Coronary artery (tissue), 2 donors: ENCODE data around the gene DBX2.
"Not testable (repeated sequence)": the region's sequence is repeated elsewhere in the genome, so short reads cannot be mapped to it uniquely, and the experiment has no call there.

Experiments
- DNase-seq: peaks from one replicate; pipeline ENCODE4 v3.0.0-alpha.2; 2017; ENCODE audit warnings: low spot score
- H3K27ac ChIP-seq, 2 donors: fragments of 200-600 bp; sonication (generic); one replicate each; pipeline ENCODE4 v1.5.1; 2016 to 2019
- H3K4me3 ChIP-seq: fragments of 200-600 bp; sonication (generic); 2 replicates; pipeline ENCODE4 v1.5.1; 2016; ENCODE audit warnings: mild to moderate bottlenecking, moderate library complexity
- CTCF ChIP-seq: fragments of 200-600 bp; sonication (generic); IDR thresholded peaks from one replicate; pipeline ENCODE4 v1.5.1; 2019; ENCODE audit warnings: antibody characterized with exemption

The DBX2 gene

DNA sequence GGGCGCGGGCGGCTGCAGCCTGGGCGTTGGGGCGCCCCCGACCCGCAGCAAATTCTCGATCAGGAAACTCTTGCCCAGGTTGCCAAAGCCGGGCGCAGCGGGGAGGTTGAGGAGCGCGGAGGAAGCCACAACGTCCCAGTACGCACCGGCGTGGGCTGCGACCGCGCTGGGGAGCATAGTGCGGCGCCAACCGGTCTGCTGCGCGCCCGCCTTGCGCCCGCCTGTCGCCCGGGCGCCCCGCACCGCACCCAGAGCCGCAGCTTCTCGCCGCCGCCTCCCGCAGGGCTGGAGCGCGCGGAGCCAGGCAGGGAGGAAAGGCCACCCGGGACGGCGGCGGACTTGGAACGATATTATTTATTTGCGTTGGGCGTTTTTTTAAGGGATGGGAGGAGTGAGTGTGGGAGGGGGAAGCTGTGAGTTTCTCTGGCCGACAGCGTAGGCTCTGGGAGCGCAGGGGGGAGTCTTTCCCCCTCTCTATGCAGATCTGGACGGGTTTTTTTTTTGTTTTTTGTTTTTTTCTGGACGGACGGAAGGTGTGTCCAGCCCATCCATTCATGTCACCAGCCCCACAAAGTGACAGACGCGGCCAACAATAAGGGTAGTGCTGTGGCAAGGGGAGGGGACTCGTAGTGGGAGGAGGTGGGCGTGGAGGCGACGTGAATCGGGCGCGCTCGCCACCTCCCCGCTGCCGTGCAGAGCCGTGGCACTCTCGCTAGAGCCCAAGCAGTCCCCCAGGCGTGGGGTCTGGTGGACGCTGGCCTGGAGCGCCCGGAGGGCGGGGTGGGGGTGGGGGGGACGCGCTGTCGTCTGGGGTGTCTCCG lies at the start of gene DBX2:
TSS of gene DBX2 (minus strand) at position 349 of the 821 bp plus-strand sequence. CDS start at position 177, 172 bp downstream.
- DNase-seq = no peak
- TF ChIP-seq CTCF = no peak
- H3K4me3 ChIP-seq = peak within 1 kb of the TSS; percentile 69
- H3K27ac ChIP-seq = peak within 1 kb of the TSS in 1 of 2 donors; percentile 56

- no peak for DNase-seq
Observed at GRCh38 chr12:45098766-45099165, 47.9 kb upstream of the DBX2 start.

GRCh38 chr12:45095417-45095816 lies 44.5 kb upstream of the DBX2 start:
- H3K27ac ChIP-seq, DNase-seq, H3K4me3 ChIP-seq: not testable (repeated sequence)

More at GRCh38 chr12:45098766-45099165, 47.9 kb upstream of the DBX2 start:
- TF ChIP-seq CTCF = no peak
- Histone ChIP-seq H3K27ac (no peak overlapping the region), H3K4me3 (no peak overlapping the region)

DNA sequence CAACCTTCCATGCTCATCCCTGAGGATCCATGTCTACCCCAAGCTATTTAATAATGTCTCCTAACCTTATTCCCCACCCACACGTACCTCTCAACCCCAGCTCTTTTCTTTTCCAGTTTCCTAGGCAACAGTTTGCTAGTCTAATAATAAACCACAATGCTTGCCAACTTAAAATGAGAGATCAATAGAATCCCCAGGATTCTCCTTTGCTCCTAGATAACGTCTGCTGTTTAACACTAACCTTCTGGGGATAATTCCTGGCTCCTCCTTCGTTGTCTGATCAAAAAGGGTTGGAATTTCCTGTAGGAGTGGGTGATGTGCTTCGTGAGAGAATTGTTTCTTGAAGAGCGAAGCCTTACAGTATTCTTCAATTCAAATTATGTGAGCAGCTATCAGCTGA lies 42.2 kb upstream of the DBX2 start:
- TF ChIP-seq CTCF = no peak
- H3K4me3 ChIP-seq = no peak overlapping the region
- H3K27ac ChIP-seq = no peak overlapping the region
- DNase-seq = no peak

DNA sequence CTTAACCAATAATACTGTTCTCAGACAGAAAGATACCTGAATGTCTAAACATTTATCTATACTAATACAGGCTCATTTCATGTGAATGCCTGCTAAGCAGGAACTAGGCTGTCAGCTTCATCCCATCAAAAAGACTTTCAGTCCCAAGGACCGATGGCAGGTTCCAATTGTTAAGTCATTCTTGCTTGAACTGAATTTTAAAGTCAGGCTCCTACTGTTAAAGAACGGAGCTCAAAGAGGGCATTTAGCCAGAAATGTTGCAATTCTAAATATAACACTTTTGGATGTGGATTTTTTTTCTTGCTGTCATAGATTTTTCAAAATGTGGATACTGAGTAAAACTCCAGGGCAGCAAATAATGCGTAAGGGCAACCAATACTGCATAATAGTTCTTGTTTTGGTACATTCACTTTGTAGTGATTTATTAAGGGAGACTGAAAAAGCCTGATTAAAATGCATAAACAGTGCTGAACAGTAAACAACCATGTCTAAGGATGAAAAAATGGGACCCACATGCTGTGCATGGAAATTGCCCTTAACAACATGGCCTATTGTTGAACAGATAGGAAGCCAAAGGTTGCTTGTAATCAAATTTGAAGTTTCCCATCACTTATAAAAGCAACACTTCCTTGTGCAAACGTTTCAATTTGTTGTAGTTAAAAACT lies 38.6 kb upstream of the DBX2 start:
- no peak for TF ChIP-seq CTCF
- no peak for DNase-seq
- H3K27ac ChIP-seq = no peak overlapping the region
- no peak overlapping the region for H3K4me3 ChIP-seq

DNA sequence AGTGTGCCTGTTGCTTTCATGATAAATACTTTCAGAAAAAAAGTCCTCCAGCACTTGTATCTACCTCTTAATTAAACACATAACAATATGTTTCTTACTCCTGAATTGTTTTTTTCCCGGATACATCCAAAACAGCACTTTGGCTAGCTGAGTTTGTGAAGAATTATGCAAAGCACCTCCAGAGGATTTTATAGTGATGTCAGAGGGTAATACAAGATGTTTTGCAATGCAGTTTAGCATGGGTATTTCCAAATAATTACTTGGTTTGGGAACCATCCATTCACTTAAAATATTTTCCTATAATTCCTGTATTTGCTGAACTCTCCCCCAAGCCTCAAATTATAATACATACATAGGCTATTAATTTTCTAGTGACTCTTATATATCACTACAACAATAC lies 37.7 kb upstream of the DBX2 start:
- Histone ChIP-seq H3K4me3 (no peak overlapping the region), H3K27ac (no peak overlapping the region)
- TF ChIP-seq CTCF = no peak
- DNase-seq = no peak

DNA sequence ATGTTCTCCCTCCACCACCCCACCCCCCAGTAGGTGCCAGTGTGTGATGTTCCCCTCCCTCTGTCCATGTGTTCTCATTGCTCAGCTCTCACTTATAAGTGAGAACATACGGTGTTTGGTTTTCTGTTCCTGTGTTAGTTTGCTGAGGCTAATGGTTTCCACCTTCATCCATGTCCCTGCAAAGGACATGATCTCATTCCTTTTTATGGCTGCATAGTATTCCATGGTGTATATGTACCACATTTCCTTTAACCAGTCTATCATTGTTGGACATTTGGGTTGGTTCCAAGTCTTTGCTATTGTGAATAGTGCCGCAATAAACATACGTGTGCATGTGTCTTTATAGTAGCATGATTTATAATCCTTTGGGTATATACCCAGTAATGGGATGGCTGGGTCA lies 33.3 kb upstream of the DBX2 start:
- H3K27ac ChIP-seq, DNase-seq, H3K4me3 ChIP-seq: not testable (repeated sequence)

DNA sequence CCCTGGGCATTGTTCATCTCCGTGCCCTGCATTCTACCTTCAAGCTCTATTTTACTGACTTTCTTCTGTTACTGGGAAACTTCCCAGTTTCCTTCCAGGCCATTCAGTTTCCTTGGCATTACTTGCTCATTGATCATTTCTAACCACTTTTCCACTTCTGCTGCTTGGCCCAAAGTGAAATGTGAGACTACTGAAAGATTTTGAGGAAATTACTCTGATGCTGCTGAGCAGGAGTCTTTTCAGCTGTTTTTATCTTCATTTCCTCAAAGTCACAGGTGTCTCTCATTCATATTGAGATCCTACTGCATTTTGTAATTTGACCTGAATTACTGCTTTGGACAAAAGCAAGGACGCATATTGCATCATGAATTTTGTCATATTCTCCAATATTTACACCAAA lies 26.4 kb upstream of the DBX2 start:
- Histone ChIP-seq H3K4me3 (no peak overlapping the region), H3K27ac (no peak overlapping the region)
- no peak for TF ChIP-seq CTCF
- DNase-seq = no peak
